ENCODE results near the gene TFG.

DNA sequence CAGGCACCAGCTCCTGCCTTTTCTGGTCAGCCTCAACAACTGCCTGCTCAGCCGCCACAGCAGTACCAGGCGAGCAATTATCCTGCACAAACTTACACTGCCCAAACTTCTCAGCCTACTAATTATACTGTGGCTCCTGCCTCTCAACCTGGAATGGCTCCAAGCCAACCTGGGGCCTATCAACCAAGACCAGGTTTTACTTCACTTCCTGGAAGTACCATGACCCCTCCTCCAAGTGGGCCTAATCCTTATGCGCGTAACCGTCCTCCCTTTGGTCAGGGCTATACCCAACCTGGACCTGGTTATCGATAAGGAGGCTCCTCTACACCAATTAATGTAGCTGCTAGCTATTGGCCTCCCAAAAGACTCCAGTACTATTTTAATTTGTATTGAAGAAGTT, 38.9 kb downstream of the TFG start:
- TF ChIP-seq POLR2A (IDR thresholded peaks at IDR 0.05) = no peak
- TF ChIP-seq, protein P1, sequence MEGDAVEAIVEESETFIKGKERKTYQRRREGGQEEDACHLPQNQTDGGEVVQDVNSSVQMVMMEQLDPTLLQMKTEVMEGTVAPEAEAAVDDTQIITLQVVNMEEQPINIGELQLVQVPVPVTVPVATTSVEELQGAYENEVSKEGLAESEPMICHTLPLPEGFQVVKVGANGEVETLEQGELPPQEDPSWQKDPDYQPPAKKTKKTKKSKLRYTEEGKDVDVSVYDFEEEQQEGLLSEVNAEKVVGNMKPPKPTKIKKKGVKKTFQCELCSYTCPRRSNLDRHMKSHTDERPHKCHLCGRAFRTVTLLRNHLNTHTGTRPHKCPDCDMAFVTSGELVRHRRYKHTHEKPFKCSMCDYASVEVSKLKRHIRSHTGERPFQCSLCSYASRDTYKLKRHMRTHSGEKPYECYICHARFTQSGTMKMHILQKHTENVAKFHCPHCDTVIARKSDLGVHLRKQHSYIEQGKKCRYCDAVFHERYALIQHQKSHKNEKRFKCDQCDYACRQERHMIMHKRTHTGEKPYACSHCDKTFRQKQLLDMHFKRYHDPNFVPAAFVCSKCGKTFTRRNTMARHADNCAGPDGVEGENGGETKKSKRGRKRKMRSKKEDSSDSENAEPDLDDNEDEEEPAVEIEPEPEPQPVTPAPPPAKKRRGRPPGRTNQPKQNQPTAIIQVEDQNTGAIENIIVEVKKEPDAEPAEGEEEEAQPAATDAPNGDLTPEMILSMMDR (IDR thresholded peaks at IDR 0.05) = no peak

Data from uterus (tissue), 2 donors.